Midbrain (tissue), 1 donor: ENCODE data around the gene MAP3K3.
A peak's percentile ranks its signal among the peaks of the same experiment; 100 is the strongest.

ENCODE experiments used
- DNase-seq: peaks from one replicate; lab custom pipeline; 2025; lab: John Stamatoyannopoulos, UW

MAP3K3 gene

GRCh38 chr17:63693411-63694113 lies 71.3 kb downstream of the MAP3K3 start:
- no peak for DNase-seq

- DNase-seq = no peak
These were observed 72.2 kb downstream of the MAP3K3 start for GRCh38 chr17:63694229-63694949.

- no peak for DNase-seq
These were observed 72.9 kb downstream of the MAP3K3 start for GRCh38 chr17:63694950-63695773.

DNA sequence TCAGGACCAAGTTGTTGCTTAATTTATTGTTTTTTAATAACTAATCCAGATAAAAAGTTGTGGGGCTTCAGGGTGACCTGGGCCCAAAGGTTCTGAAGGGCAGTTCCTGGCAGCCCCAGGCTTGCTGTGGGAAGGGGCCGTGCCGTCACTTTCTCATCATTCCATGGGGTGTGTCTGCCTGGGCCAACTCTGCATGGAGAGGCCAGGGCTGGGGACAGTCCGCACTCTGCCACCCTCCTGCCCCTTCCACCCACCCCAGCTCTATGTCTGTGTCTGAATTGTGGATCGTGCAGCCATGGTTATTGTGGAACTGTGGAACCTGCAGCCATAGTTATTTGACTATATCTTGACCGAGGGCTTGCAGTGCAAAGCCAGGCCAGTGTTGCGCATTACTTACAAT lies 73.7 kb downstream of the MAP3K3 start:
- DNase-seq = no peak

DNA sequence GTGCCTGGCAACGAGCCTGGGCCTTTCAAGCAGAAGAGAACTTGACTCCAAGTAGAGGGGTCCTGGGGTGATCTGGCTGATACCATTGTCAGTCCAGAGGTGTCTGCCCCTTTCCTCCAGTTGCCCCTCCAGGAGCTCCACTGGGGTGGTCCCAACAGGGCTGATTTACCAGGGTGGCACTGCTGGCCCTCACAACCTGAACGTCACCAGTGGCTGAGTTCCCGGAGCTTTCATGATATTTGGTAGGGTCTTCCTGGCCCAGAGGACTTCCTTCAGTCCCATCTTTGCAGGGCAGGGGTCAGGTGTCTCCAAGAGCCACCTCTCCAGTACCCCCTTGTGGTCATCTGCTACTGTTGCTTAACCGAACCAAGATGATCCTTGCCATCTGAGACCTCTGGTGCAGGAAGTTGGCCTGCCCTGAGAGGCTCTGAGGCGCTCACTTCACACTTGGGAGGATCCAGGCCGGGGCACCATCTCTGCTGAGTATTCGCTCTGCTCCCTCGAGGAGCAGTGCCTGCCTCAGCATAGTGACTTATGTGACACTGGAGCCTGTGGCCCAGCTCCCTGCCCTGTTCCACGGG lies 74.3 kb downstream of the MAP3K3 start:
- no peak for DNase-seq

GRCh38 chr17:63697341-63698286 lies 75.4 kb downstream of the MAP3K3 start:
- no peak for DNase-seq

DNA sequence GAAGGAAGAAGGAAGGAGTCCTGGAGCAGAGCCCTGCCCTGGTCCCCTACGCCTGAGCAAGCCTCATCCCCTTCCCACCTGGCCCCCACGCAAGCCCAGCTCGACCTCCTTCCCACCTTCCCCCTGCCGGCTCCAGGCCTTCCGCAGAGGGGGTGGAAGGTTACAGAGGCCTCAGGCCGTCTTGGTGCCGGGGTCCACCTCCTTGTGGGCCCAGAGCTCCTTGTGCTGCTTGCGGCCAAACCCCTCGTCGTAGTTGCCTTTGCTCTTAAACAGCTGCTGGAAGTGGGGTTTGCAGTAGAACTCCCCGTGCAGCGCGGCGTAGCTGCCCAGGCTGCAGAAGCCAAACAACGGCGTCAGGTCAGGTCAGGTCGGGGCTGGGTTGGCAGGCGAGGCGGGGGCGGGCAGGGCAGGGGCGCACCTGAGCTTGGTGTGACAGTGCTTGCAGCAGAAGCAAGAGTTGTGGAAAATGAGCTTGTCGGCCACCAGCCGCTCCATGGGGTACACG lies 76.2 kb downstream of the MAP3K3 start:
- no peak for DNase-seq

GRCh38 chr17:63698886-63699637 lies 76.8 kb downstream of the MAP3K3 start:
- DNase-seq = no peak

DNA sequence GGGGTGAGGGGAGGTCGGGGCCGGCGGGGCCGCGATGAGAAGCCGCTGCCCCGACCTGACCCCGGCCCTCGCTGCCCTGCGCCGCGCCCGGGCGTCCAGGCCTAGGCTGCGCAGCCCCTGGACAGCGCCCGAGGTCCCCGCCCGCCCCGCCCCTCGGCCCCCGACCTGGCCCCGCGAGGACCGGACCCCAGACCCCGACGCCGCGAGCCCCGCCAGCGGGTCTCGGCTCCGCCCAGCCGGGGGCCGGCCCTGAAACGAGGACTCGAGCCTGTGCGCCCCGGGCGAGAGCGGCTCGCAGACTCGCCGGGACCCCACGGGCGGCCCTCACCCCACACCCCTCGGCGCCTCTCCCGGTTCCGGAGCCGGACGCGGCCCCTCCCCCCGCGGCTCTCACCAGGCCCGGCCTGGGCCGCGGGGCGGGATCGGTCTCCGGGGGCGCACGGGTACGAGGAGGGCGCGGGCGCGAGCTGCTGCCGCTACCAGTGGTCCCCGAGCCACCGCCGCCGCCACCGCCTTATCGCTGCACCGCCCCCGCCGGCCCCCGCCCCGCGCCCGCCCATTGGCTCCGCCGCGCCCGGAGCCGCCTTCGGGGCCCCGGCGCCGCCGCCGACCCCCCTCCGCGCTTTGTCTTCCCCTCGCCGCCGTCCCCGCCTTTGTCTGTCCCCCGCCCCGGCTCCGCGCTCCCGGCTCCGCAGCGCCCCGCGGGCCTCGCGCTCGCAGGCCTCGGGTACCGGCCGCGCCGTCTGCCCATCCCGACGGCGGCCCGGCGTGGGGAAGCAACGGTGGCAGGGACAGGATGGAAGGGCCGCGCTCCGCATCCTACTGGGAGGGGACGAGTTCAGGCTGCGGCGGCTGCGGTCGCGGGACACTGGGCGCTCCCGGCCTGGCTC lies 77.7 kb downstream of the MAP3K3 start, which contains the start of gene LIMD2:
LIMD2 (minus strand) TSS at position 488 of the 890 bp plus-strand sequence. CDS start 827 bp downstream, outside the sequence.
- DNase-seq = no peak

- DNase-seq = peak; percentile 20
These were observed 78.6 kb downstream of the MAP3K3 start for GRCh38 chr17:63700528-63701455.

DNA sequence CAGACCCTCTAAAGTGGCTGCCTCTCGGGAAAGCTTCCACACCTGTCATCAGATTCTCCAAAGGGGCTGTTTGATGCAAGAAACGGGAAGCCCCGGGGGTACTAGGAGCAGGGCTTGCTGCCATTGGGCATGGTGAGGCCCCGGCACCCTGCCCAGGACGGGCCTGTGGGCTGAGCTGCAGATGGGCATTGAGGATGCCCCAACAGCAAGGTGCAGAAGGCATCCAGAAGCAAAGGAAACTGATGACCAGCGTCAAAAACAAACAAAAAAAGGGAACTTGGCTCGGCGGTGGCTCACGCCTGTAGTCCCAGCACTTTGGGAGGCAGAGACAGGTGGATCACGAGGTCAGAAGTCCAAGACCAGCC lies 79.2 kb downstream of the MAP3K3 start:
- no peak for DNase-seq

- no peak for DNase-seq
These were observed 79.9 kb downstream of the MAP3K3 start for GRCh38 chr17:63701868-63702720.

- DNase-seq = no peak
These were observed 80.5 kb downstream of the MAP3K3 start for GRCh38 chr17:63702721-63703015.

GRCh38 chr17:63703029-63703428 lies 80.8 kb downstream of the MAP3K3 start:
- no peak for DNase-seq

- DNase-seq = no peak
These were observed 81.5 kb downstream of the MAP3K3 start for GRCh38 chr17:63703556-63704258.

- no peak for DNase-seq
These were observed 82.0 kb downstream of the MAP3K3 start for GRCh38 chr17:63704259-63704576.

- DNase-seq = no peak
These were observed 82.6 kb downstream of the MAP3K3 start for GRCh38 chr17:63704836-63705235.
